Stimulated activated CD8-positive, alpha-beta memory T cell treated with anti-CD3 and anti-CD28 coated beads, Interleukin-2, amount 100 ng/mL, for 1 hour (primary cell): ENCODE measurements around the gene TMPRSS9.
"Not testable (repeated sequence)": the region's sequence is repeated elsewhere in the genome, so short reads cannot be mapped to it uniquely, and the experiment has no call there.

ENCODE experiments used
- DNase-seq, 2 donors: peaks; one replicate each; pipeline ENCODE4 v3.0.0-alpha.2; 2020; ENCODE audit warnings: low read depth in 2 of 2

Gene TMPRSS9

DNA sequence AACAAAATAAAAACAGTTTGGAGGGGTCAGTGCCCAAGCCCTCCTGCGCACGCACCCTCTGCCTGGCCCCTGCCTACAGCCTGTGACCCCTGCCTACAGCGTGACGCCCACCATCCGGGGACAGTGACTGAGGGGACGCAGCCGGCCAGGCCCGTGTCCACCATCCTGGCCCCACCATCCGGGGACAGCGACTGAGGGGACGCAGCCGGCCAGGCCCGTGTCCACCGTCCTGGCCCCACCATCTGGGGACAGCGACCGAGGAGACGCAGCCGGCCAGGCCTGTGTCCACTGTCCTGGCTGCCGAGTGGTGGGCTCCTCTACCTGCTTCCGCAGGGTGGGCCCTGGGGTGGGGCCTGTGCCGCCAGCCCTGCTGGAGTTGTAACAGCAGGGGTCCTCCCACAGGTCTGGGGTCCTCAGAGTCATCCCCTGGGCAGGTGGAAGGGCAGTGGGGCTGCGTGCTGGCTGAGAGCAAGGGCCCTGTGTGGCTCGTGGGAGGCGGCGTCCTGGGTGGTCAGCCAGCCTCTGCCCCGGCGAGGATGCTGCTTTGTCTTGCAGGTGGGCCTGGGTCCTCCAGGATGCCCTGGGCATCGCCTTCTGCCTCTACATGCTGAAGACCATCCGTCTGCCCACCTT lies 17.3 kb upstream of the TMPRSS9 start:
- DNase-seq, result no peak

- no peak for DNase-seq
Observed at GRCh38 chr19:2343289-2343982, 16.6 kb upstream of the TMPRSS9 start.

DNA sequence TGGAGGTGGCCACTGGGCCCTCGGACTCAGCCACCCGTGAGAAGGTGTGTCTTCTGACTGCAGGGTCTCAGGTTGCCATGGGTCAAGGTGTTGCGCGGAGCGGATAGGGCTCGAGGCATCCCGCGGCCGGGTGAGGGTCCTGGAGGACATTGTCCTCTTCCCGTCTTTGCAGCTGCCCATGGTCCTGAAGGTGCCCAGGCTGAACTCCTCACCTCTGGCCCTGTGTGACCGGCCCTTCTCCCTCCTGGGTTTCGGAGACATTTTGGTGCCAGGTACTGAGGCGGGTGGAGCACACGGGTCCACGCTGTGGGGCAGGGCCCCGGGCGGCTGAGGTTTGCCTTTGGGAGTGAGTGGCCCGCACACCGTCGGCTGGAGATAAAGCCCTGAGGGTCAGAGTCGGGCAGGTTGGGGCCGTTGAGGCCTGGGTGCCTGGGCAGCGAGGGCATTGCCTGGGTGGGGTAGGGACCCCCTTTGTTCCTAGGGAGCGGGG lies 15.6 kb upstream of the TMPRSS9 start:
- no peak for DNase-seq

DNA sequence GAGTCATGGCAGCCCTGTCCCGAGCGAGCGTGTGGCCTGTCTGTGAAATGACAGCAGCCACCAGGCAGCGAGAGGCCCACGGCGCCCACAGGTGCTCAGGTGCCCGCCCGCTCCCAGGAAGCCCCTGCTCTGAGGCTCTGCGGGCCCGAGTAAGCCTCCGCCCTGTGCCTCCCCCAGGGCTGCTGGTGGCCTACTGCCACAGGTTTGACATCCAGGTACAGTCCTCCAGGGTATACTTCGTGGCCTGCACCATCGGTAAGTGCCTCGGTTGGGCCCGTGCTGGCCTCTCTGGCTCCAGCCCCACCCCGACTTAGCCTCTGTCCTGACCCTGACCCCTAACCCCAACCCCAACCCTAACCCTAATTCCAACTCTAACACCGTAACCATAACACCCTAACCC lies 15.0 kb upstream of the TMPRSS9 start:
- DNase-seq, result no peak

GRCh38 chr19:2345794-2346663 lies 14.0 kb upstream of the TMPRSS9 start:
- DNase-seq, result no peak

- DNase-seq, result not testable (repeated sequence)
Observed at GRCh38 chr19:2349818-2350217, 10.2 kb upstream of the TMPRSS9 start.

DNA sequence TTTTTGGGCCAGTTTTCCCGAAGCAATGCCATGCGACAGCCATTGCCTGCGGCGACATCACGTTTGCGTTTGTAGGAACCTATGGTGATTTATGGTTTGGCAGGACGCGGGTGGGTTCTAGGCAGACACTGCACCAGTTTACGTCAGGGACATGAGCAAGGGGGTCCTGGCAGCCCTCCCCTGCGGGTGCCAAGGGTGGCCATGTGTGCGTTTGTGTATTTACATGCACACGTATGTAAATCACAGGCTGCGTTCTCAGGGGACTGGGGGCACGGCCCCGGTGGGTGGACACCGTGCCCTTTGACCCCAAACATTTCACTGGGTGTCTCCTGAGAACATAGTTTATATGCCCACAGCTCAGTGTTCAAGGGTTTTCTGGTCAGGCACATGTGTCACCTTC lies 9.4 kb upstream of the TMPRSS9 start:
- DNase-seq, result no peak

DNA sequence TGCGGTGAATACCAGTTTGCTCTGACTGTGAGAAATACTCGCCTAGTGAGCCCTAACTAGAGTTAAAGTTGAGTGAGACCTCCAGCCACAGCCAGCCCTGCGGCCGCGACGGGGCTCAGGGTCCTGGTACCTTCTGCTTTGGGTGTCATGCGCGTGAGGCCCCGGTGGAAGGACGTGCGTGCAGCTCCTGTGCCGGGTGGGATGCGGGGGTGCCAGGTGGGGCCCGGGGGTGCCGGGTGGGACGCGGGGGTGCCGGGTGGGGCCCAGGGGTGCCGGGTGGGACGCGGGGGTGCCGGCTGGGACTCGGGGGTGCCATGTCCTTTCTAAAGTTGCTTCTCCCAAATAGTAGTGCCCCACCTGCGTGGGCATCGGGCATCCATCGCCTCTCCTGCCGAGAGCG lies 8.5 kb upstream of the TMPRSS9 start:
- no peak for DNase-seq

DNA sequence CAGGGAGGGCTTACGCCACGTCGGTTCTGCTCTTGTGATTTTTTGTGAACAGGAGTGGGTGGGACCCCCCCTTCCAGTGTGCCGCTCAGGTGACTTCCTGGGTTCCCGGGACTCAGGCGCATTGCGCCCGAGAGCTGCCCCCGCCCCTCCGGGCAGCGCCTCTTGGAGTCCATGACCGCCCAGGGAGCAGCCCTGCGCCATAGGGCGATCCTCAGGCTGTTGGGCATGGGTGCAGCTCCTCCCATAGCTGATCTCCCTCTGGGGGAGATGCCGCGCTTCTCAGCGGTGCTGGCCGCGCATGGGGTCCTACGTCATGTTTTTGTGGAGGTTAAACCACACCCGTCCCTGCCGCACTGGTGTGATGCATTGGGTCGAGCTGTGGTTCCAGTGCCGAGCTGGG lies 7.9 kb upstream of the TMPRSS9 start:
- DNase-seq, result no peak

GRCh38 chr19:2353159-2353886 lies 6.7 kb upstream of the TMPRSS9 start:
- no peak for DNase-seq

DNA sequence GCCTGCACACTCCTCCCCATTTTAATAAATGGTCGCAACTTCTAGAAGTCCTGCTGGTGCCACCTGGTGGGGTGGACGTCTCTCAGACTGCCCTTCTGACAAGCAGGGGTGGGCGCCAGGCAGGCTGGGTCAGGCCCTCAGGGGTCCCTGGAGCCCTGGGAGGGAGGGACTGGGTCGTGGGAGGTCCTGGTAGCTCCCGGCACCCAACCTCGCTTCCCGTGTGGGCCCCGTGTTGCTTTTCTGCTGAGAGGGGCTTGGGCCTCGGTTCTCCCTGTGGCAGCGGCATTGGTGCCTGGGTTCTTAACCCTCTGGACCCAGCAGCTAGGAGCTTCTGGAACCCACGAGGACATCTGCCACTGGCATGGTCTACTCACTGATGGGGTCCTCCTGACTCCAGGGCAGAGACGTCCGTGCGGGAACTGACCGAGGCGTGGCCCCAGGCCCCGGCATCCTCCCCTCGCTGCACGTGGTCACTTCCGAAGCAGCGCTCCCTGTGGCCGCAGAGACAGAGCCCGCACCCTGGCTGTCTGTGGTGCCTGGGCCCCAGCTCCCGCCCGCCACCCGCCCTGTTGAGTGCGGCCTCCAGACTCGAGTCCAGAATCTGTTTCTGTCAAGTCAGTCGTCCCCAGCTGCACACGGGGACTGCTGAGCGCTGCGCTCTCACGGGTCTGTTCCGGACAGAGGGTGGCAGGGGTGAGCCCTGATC lies 6.0 kb upstream of the TMPRSS9 start:
- DNase-seq, result no peak

GRCh38 chr19:2354670-2355069 lies 5.4 kb upstream of the TMPRSS9 start:
- no peak for DNase-seq

GRCh38 chr19:2355168-2356035 lies 4.7 kb upstream of the TMPRSS9 start:
- no peak for DNase-seq

- no peak for DNase-seq
Observed at GRCh38 chr19:2356036-2356646, 3.9 kb upstream of the TMPRSS9 start.

DNA sequence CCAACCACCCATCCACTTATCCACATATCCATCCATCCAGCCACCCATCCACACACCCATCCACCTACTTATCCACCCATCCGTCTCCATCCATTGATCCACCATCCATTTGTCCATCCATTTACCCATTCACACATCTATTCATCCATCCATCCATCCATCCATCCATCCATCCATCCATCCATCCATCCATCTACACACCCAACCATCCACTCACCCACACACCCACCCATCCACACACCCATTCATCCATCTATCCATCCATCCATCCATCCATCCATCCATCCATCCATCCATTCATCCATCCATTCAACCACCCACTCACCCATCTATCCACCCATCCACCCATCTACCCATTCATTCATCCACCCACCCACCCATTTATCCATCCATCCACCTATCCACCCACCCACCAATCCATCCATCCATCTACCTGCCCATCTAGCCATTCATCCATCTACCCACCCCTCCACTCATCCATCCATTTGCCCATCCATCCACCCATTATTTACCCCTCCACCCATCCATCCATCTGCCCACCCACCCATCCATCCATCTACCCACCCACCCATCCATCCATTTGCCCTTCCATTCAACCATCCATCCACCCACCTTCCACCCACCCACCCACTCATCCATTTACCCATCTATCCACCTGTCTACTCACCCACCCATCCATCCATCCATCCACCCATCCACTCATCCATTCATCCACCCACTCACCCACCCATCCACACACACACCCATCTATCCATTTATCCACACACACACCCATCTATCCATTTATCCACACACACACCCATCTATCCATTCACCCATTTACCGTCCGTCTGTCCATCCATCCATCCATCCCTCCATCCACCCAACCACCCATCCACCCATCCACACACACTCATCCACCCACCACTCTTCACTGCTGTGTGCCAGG lies 2.5 kb upstream of the TMPRSS9 start:
- no peak for DNase-seq

GRCh38 chr19:2358548-2359173 lies 1.4 kb upstream of the TMPRSS9 start:
- no peak for DNase-seq

GRCh38 chr19:2360833-2361232 lies 768 bp downstream of the TMPRSS9 start:
- no peak for DNase-seq
